GM12878 (cell line): ENCODE results near the gene NPR2. TPM values are rescaled to one million over a fixed set of nuclear protein-coding genes. Genes with fewer than 3 reads are reported as not detected.

Source experiments
- BACH1 ChIP-seq: fragments of 450-650 bp; IDR thresholded peaks from 2 replicates; pipeline ENCODE4 v1.6.1; 2017; ENCODE audit warnings: mild to moderate bottlenecking, borderline replicate concordance
- BCL11A ChIP-seq: IDR thresholded peaks from 2 replicates; pipeline ENCODE4 v1.6.1; 2011; ENCODE audit warnings: low read depth, low read length
- ETV6 ChIP-seq, 2 experiments: fragments of 450-650 bp in 1 of 2; IDR thresholded peaks in 1 of 2; conservative IDR thresholded peaks in 1 of 2; 2 replicates each; pipeline ENCODE4 v1.6.1; 2014; ENCODE audit warnings: antibody characterized with exemption in 1 of 2, borderline replicate concordance in 1 of 2, low read depth in 1 of 2, mild to moderate bottlenecking in 1 of 2, moderate library complexity in 1 of 2
- POLR2A ChIP-seq: IDR thresholded peaks from 2 replicates; pipeline ENCODE4 v1.6.1; 2011; ENCODE audit warnings: low read depth, mild to moderate bottlenecking, low read length
- POLR2AphosphoS2 ChIP-seq: IDR thresholded peaks from 2 replicates; pipeline ENCODE4 v1.6.1; 2011; ENCODE audit warnings: low read depth, mild to moderate bottlenecking, low read length, improper control_type of control experiment, moderate library complexity
- RAD51 ChIP-seq: fragments of 450-650 bp; IDR thresholded peaks from 2 replicates; pipeline ENCODE4 v1.6.1; 2016; ENCODE audit warnings: moderate library complexity, mild to moderate bottlenecking, inconsistent platforms
- RBBP5 ChIP-seq: fragments of 200-600 bp; sonication (generic); conservative IDR thresholded peaks from 2 replicates; pipeline ENCODE4 v1.6.1; 2016
- RFX5 ChIP-seq: IDR thresholded peaks from 2 replicates; pipeline ENCODE4 v1.6.1; 2011; ENCODE audit warnings: low read depth, low read length, improper control_type of control experiment
- ZNF24 ChIP-seq: fragments of 450-650 bp; IDR thresholded peaks from 2 replicates; pipeline ENCODE4 v1.6.1; 2017; ENCODE audit warnings: antibody characterized with exemption, mild to moderate bottlenecking
- polyA plus RNA-seq, 11 experiments: library from polyadenylated mRNA; depleted of rRNA in 4 of 11; unstranded in 6 of 11; stranded (reverse) in 5 of 11; fragments of >200 nt; fragmentation: Nextera tagmentation in 4 of 11; fragmentation: Illumina TruSeq in 1 of 11; extraction: Ambion mirVana in 4 of 11; extraction: Trizol in 1 of 11; gene quantifications; 1 replicate in 1 of 11; 2 replicates in 10 of 11; pipeline versions ENCODE4 v1.2.1 to v1.2.3, GENCODE V29; 2011 to 2016; ENCODE audit warnings: inconsistent platforms in 2 of 11, missing spikeins in 2 of 11, low read depth in 1 of 11
- total RNA-seq, 4 experiments: library from RNA; depleted of rRNA in 3 of 4; stranded (reverse); fragments of >200 nt in 3 of 4; fragmentation: Illumina TruSeq in 1 of 4; extraction: Trizol in 1 of 4; gene quantifications; 2 replicates each; pipeline versions ENCODE4 v1.2.1 to v1.2.3, GENCODE V29; 2013 to 2021
- TF ChIP-seq, protein P1 (sequence below): fragments of 450-650 bp; IDR thresholded peaks from 2 replicates; pipeline ENCODE4 v1.6.1; 2017; ENCODE audit warnings: mild to moderate bottlenecking, moderate library complexity
- TF ChIP-seq, protein P2 (sequence below): fragments of 150-350 bp; IDR thresholded peaks from 2 replicates; pipeline ENCODE4 v1.6.1; 2014; ENCODE audit warnings: mild to moderate bottlenecking, low read depth, low read length
- TF ChIP-seq, protein P3 (sequence below): IDR thresholded peaks from 2 replicates; pipeline ENCODE4 v1.6.1; 2012; ENCODE audit warnings: mild to moderate bottlenecking, low read depth, low read length

The NPR2 gene
- total and polyA plus RNA-seq, 10 of the 15 experiments (the other 5 are each of a cell fraction or from before 2014, with no cell fraction given), result 2.0 to 20.9 (median 6.8) TPM

DNA sequence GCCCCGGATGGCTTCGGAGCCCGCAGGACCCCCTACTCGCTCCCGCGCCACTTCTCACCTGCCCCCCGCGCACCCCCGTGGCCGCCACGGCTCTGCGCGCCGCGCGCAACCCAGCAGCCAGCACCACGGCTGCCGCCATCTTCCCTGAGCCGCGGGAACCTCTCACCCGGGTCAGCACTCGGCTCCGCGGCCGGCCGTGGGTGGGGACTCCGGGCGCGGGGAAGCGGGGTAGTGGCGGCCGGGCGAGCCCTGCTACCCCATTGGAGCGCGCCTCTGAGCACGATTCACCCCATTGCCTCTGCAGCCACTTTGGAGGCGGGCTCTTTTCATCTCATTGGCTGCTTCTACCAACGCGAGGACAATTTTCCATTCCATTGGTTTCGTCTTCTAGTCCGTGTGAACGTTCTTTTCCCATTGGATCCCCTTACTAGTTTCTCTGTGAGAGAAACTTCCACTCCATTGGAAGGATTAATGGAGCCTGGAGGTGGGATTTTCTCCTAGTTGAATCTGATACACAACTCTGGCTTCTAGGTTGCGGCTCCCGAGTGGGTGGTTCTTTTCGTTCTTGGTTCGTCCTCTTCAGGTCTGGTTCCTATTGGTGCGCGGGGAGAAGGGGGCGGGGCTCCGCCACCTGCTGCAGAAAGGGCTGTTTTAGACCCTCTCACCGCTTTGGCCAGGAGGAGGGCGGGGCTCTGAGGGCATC, 23.6 kb downstream of the NPR2 start, which contains the start of gene HINT2 (continued):
- TF ChIP-seq, protein P1, sequence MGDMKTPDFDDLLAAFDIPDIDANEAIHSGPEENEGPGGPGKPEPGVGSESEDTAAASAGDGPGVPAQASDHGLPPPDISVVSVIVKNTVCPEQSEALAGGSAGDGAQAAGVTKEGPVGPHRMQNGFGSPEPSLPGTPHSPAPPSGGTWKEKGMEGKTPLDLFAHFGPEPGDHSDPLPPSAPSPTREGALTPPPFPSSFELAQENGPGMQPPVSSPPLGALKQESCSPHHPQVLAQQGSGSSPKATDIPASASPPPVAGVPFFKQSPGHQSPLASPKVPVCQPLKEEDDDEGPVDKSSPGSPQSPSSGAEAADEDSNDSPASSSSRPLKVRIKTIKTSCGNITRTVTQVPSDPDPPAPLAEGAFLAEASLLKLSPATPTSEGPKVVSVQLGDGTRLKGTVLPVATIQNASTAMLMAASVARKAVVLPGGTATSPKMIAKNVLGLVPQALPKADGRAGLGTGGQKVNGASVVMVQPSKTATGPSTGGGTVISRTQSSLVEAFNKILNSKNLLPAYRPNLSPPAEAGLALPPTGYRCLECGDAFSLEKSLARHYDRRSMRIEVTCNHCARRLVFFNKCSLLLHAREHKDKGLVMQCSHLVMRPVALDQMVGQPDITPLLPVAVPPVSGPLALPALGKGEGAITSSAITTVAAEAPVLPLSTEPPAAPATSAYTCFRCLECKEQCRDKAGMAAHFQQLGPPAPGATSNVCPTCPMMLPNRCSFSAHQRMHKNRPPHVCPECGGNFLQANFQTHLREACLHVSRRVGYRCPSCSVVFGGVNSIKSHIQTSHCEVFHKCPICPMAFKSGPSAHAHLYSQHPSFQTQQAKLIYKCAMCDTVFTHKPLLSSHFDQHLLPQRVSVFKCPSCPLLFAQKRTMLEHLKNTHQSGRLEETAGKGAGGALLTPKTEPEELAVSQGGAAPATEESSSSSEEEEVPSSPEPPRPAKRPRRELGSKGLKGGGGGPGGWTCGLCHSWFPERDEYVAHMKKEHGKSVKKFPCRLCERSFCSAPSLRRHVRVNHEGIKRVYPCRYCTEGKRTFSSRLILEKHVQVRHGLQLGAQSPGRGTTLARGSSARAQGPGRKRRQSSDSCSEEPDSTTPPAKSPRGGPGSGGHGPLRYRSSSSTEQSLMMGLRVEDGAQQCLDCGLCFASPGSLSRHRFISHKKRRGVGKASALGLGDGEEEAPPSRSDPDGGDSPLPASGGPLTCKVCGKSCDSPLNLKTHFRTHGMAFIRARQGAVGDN, result peak; percentile 50; the same call in 1 of the 2 replicates
- TF ChIP-seq BCL11A (no peak), ETV6 (conservative IDR thresholded peaks at IDR 0.05 in 1 of 2, IDR thresholded peaks at IDR 0.05 in 1 of 2; ENCODE audit: borderline replicate concordance in 1 of 2, low read depth in 1 of 2) (no peak), POLR2AphosphoS2 (peak; percentile 62; the same call in 1 of the 2 replicates), BACH1 (peak; percentile 90), RBBP5 (no peak), RFX5 (peak; percentile 77), ZNF24 (no peak), POLR2A (peak; percentile 95), RAD51 (peak; percentile 57; the same call in 1 of the 2 replicates)
- TF ChIP-seq, protein P2, sequence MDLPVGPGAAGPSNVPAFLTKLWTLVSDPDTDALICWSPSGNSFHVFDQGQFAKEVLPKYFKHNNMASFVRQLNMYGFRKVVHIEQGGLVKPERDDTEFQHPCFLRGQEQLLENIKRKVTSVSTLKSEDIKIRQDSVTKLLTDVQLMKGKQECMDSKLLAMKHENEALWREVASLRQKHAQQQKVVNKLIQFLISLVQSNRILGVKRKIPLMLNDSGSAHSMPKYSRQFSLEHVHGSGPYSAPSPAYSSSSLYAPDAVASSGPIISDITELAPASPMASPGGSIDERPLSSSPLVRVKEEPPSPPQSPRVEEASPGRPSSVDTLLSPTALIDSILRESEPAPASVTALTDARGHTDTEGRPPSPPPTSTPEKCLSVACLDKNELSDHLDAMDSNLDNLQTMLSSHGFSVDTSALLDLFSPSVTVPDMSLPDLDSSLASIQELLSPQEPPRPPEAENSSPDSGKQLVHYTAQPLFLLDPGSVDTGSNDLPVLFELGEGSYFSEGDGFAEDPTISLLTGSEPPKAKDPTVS, result no peak
- TF ChIP-seq, protein P3, sequence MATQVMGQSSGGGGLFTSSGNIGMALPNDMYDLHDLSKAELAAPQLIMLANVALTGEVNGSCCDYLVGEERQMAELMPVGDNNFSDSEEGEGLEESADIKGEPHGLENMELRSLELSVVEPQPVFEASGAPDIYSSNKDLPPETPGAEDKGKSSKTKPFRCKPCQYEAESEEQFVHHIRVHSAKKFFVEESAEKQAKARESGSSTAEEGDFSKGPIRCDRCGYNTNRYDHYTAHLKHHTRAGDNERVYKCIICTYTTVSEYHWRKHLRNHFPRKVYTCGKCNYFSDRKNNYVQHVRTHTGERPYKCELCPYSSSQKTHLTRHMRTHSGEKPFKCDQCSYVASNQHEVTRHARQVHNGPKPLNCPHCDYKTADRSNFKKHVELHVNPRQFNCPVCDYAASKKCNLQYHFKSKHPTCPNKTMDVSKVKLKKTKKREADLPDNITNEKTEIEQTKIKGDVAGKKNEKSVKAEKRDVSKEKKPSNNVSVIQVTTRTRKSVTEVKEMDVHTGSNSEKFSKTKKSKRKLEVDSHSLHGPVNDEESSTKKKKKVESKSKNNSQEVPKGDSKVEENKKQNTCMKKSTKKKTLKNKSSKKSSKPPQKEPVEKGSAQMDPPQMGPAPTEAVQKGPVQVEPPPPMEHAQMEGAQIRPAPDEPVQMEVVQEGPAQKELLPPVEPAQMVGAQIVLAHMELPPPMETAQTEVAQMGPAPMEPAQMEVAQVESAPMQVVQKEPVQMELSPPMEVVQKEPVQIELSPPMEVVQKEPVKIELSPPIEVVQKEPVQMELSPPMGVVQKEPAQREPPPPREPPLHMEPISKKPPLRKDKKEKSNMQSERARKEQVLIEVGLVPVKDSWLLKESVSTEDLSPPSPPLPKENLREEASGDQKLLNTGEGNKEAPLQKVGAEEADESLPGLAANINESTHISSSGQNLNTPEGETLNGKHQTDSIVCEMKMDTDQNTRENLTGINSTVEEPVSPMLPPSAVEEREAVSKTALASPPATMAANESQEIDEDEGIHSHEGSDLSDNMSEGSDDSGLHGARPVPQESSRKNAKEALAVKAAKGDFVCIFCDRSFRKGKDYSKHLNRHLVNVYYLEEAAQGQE, result no peak
